Measurements from ENCODE around the gene FIP1L1. TPM values are rescaled to one million over a fixed set of nuclear protein-coding genes. Genes with fewer than 3 reads are reported as not detected.

Gene FIP1L1
- total RNA-seq, 1 donor from 2014 or later = 56.6 TPM

- Histone ChIP-seq H3K36me3 (ENCODE audit: control insufficient read depth, insufficient read depth, low read length) (no peaks in the 10 kb centered on the region), H3K27me3 (ENCODE audit: control insufficient read depth, insufficient read depth, low read length) (no peaks in the 10 kb centered on the region), H3K4me3 (ENCODE audit: low read depth, low read length) (no peak overlapping the region)
- no peak for TF ChIP-seq CTCF (IDR thresholded peaks at IDR 0.05; ENCODE audit: insufficient read depth, low read length, poor library complexity, severe bottlenecking)
- no peak for DNase-seq (ENCODE audit: low read depth)
Observed at GRCh38 chr4:53354012-53354722, 23.3 kb upstream of the FIP1L1 start.

DNA sequence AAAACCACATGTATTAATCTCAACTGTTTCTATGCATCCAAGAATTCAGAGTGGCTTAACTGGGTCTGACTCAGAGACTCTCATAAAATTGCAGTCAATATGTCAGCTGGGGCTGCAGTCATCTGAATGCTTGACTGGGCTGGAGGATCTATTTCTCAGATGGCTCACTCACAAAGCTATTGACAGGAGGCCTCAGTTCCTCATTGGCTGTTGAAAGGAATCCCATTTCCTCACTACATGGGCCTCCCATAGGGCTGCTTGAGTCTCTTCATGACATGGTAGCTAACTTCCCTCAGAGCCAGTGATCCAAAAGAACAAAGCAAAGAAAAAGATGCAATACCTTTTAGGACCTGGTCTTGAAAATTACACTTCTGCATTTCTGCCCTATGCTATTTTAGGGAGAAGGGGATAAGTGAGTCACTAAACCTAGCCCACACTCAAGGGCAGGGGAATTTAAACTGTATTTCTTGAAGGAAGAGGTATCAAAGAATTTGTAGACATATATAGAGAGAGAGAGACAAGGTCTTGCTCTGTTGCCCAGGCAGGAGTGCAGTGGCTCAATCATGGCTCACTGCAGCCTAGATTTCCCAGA lies 21.4 kb upstream of the FIP1L1 start:
- H3K27me3 ChIP-seq (ENCODE audit: control insufficient read depth, insufficient read depth, low read length) = no peaks in the 10 kb centered on the region
- no peak for TF ChIP-seq CTCF (IDR thresholded peaks at IDR 0.05; ENCODE audit: insufficient read depth, low read length, poor library complexity, severe bottlenecking)
- no peak for DNase-seq (ENCODE audit: low read depth)
- H3K4me3 ChIP-seq (ENCODE audit: low read depth, low read length) = no peak overlapping the region
- H3K36me3 ChIP-seq (ENCODE audit: control insufficient read depth, insufficient read depth, low read length) = no peaks in the 10 kb centered on the region

DNA sequence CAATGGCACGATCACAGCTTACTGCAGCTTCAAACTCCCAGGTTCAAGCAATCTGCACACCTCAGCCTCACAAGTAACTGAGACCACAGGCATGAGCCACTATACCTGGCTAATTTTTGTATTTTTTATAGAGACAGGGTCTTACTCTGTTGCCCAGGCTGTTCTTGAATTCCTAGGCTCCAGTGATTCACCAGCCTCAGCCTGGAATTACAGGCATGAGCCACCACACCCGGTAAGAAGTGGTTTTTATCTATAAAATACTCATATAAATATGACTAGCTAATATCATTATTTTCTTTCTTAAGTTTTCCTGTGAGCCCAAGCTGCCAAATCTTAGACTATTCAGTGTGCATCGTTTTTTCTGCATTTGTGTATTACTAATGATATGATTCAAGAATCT lies 16.0 kb upstream of the FIP1L1 start:
- H3K36me3 ChIP-seq (ENCODE audit: control insufficient read depth, insufficient read depth, low read length) = no peaks in the 10 kb centered on the region
- no peak overlapping the region for H3K4me3 ChIP-seq (ENCODE audit: low read depth, low read length)
- no peak for TF ChIP-seq CTCF (IDR thresholded peaks at IDR 0.05; ENCODE audit: insufficient read depth, low read length, poor library complexity, severe bottlenecking)
- no peak for DNase-seq (ENCODE audit: low read depth)
- no peaks in the 10 kb centered on the region for H3K27me3 ChIP-seq (ENCODE audit: control insufficient read depth, insufficient read depth, low read length)

- Histone ChIP-seq H3K27me3 (ENCODE audit: control insufficient read depth, insufficient read depth, low read length) (no peaks in the 10 kb centered on the region), H3K4me3 (ENCODE audit: low read depth, low read length) (no peak overlapping the region), H3K36me3 (ENCODE audit: control insufficient read depth, insufficient read depth, low read length) (no peaks in the 10 kb centered on the region)
- no peak for TF ChIP-seq CTCF (IDR thresholded peaks at IDR 0.05; ENCODE audit: insufficient read depth, low read length, poor library complexity, severe bottlenecking)
- no peak for DNase-seq (ENCODE audit: low read depth)
Observed at GRCh38 chr4:53362093-53362492, 15.3 kb upstream of the FIP1L1 start.

DNA sequence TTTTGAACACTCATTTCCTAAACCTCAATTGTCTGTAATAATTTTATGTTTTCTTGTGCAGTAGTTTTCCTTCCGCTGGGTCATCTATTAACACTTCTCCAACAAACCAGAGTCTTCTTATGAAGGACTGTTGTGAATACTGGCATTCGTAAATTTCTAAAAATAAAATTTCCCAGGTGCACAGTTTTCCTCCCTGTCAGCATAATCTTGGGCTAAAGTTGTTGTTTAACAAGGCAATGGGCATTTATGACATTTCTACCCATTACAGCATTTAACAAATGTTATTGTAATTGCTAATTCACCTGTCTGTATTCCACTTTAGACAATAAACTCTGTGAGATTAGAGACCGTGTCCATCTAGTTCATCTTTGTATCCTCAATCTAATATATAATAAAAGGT lies 12.8 kb upstream of the FIP1L1 start:
- no peaks in the 10 kb centered on the region for H3K36me3 ChIP-seq (ENCODE audit: control insufficient read depth, insufficient read depth, low read length)
- H3K4me3 ChIP-seq (ENCODE audit: low read depth, low read length) = peak overlapping the region; percentile 87
- no peaks in the 10 kb centered on the region for H3K27me3 ChIP-seq (ENCODE audit: control insufficient read depth, insufficient read depth, low read length)
- no peak for DNase-seq (ENCODE audit: low read depth)
- no peak for TF ChIP-seq CTCF (IDR thresholded peaks at IDR 0.05; ENCODE audit: insufficient read depth, low read length, poor library complexity, severe bottlenecking)

DNA sequence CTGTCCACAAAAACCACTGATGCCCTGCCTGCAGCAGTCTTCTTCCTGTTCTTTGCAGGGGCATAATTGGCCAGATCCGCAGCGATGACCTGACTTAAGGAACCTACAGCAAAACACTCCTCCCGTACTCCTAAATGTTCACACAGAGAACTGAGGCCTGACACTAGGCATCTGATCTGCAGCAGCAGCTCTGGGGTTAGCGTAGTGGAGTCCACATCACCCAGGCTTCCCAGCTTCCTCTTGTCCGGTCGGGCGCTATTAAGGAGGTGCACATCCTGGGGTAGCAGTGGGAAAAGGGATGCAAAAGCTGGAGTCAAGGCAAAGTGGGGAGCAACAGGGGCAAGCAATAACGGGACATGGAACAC lies 12.3 kb upstream of the FIP1L1 start:
- DNase-seq (ENCODE audit: low read depth) = no peak

More for the DNA sequence above, 12.3 kb upstream of the FIP1L1 start:
- H3K27me3 ChIP-seq (ENCODE audit: control insufficient read depth, insufficient read depth, low read length) = peaks cover 3% of the 10 kb centered on the region
- H3K36me3 ChIP-seq (ENCODE audit: control insufficient read depth, insufficient read depth, low read length) = no peaks in the 10 kb centered on the region
- peak overlapping the region; percentile 87 for H3K4me3 ChIP-seq (ENCODE audit: low read depth, low read length)
- no peak for TF ChIP-seq CTCF (IDR thresholded peaks at IDR 0.05; ENCODE audit: insufficient read depth, low read length, poor library complexity, severe bottlenecking)

Data from kidney epithelial cell (primary cell).